Muscle layer of duodenum (tissue), 2 donors: Measurements from ENCODE around the gene DKK3.

ENCODE experiments used
- H3K27ac ChIP-seq: one replicate; pipeline ENCODE4 v1.7.0; 2013; ENCODE audit warnings: mild to moderate bottlenecking, low read length
- H3K27me3 ChIP-seq: one replicate; pipeline ENCODE4 v1.7.0; 2013; ENCODE audit warnings: low read depth, mild to moderate bottlenecking, control low read depth, low read length
- H3K36me3 ChIP-seq, 2 donors: one replicate each; pipeline ENCODE4 v1.7.0; 2013; ENCODE audit warnings: low read length in 2 of 2, control low read depth in 1 of 2, mild to moderate bottlenecking in 1 of 2; ENCODE audit not compliant: insufficient read depth in 2 of 2, control insufficient read depth in 1 of 2
- H3K4me1 ChIP-seq, 2 donors: one replicate each; pipeline ENCODE4 v1.7.0; 2013; ENCODE audit warnings: low read length in 2 of 2, mild to moderate bottlenecking in 2 of 2, control low read depth in 1 of 2, moderate library complexity in 1 of 2; ENCODE audit not compliant: insufficient read depth in 2 of 2, control insufficient read depth in 1 of 2
- H3K4me3 ChIP-seq, 2 donors: one replicate each; pipeline ENCODE4 v1.7.0; 2013; ENCODE audit warnings: low read length in 2 of 2, low read depth in 1 of 2, mild to moderate bottlenecking in 1 of 2
- H3K9me3 ChIP-seq, 2 donors: one replicate each; pipeline ENCODE4 v1.7.0; 2013; ENCODE audit warnings: low read length in 2 of 2, control low read depth in 1 of 2, mild to moderate bottlenecking in 1 of 2; ENCODE audit not compliant: control insufficient read depth in 1 of 2
- donor health status: healthy.

The DKK3 gene

GRCh38 chr11:11961399-11962028 lies 46.9 kb downstream of the DKK3 start:
- no peak overlapping the region for H3K4me3 ChIP-seq
- peaks cover 11 to 14% of the 10 kb centered on the region in 2 donors for H3K36me3 ChIP-seq
- no peaks in the 10 kb centered on the region for H3K27me3 ChIP-seq
- H3K9me3 ChIP-seq = no peaks in the 10 kb centered on the region
- H3K27ac ChIP-seq = no peak overlapping the region
- H3K4me1 ChIP-seq = no peaks in the 10 kb centered on the region

- no peak overlapping the region for H3K4me3 ChIP-seq
- peaks cover 19% of the 10 kb centered on the region in 2 donors for H3K36me3 ChIP-seq
- H3K27ac ChIP-seq = no peak overlapping the region
- no peaks in the 10 kb centered on the region for H3K4me1 ChIP-seq
- H3K9me3 ChIP-seq = no peaks in the 10 kb centered on the region
- H3K27me3 ChIP-seq = no peaks in the 10 kb centered on the region
Observed at GRCh38 chr11:11960687-11961086, 47.7 kb downstream of the DKK3 start.

- no peak overlapping the region for H3K4me3 ChIP-seq
- H3K9me3 ChIP-seq = no peaks in the 10 kb centered on the region
- H3K36me3 ChIP-seq = peaks cover 28 to 29% of the 10 kb centered on the region in 2 donors
- no peak overlapping the region for H3K27ac ChIP-seq
- no peaks in the 10 kb centered on the region for H3K27me3 ChIP-seq
- no peaks in the 10 kb centered on the region for H3K4me1 ChIP-seq
Observed at GRCh38 chr11:11959601-11960000, 48.8 kb downstream of the DKK3 start.

- Histone ChIP-seq H3K4me3 (no peak overlapping the region), H3K27me3 (no peaks in the 10 kb centered on the region), H3K27ac (no peak overlapping the region), H3K4me1 (no peaks in the 10 kb centered on the region), H3K36me3 (peaks cover 28 to 32% of the 10 kb centered on the region in 2 donors), H3K9me3 (no peaks in the 10 kb centered on the region)
Observed at GRCh38 chr11:11958403-11959231, 49.8 kb downstream of the DKK3 start.

- no peaks in the 10 kb centered on the region for H3K4me1 ChIP-seq
- no peak overlapping the region for H3K4me3 ChIP-seq
- no peaks in the 10 kb centered on the region for H3K27me3 ChIP-seq
- H3K9me3 ChIP-seq = no peaks in the 10 kb centered on the region
- H3K36me3 ChIP-seq = peaks cover 40 to 51% of the 10 kb centered on the region in 2 donors
- H3K27ac ChIP-seq = no peak overlapping the region
Observed at GRCh38 chr11:11956006-11956405, 52.4 kb downstream of the DKK3 start.

GRCh38 chr11:11952036-11952435 lies 56.4 kb downstream of the DKK3 start:
- H3K27ac ChIP-seq = no peak overlapping the region
- H3K36me3 ChIP-seq = peaks cover 42 to 64% of the 10 kb centered on the region in 2 donors
- no peaks in the 10 kb centered on the region for H3K4me1 ChIP-seq
- H3K4me3 ChIP-seq = no peak overlapping the region
- no peaks in the 10 kb centered on the region for H3K27me3 ChIP-seq
- no peaks in the 10 kb centered on the region for H3K9me3 ChIP-seq

GRCh38 chr11:11949482-11949881 lies 58.9 kb downstream of the DKK3 start:
- no peak overlapping the region for H3K4me3 ChIP-seq
- H3K9me3 ChIP-seq = no peaks in the 10 kb centered on the region
- H3K27ac ChIP-seq = no peak overlapping the region
- H3K36me3 ChIP-seq = peaks cover 18 to 54% of the 10 kb centered on the region in 2 donors
- no peaks in the 10 kb centered on the region for H3K4me1 ChIP-seq
- H3K27me3 ChIP-seq = no peaks in the 10 kb centered on the region

- Histone ChIP-seq H3K27ac (no peak overlapping the region), H3K4me3 (no peak overlapping the region), H3K9me3 (no peaks in the 10 kb centered on the region), H3K27me3 (no peaks in the 10 kb centered on the region), H3K36me3 (peaks cover 23 to 55% of the 10 kb centered on the region in 2 donors), H3K4me1 (no peaks in the 10 kb centered on the region)
Observed at GRCh38 chr11:11948242-11948947, 60.0 kb downstream of the DKK3 start.

- Histone ChIP-seq H3K27ac (no peak overlapping the region), H3K9me3 (no peaks in the 10 kb centered on the region), H3K27me3 (no peaks in the 10 kb centered on the region), H3K36me3 (peaks cover 22 to 57% of the 10 kb centered on the region in 2 donors), H3K4me3 (no peak overlapping the region), H3K4me1 (no peaks in the 10 kb centered on the region)
Observed at GRCh38 chr11:11947825-11948224, 60.6 kb downstream of the DKK3 start.

- H3K4me3 ChIP-seq = no peak overlapping the region
- no peaks in the 10 kb centered on the region for H3K27me3 ChIP-seq
- no peaks in the 10 kb centered on the region for H3K9me3 ChIP-seq
- H3K27ac ChIP-seq = no peak overlapping the region
- no peaks in the 10 kb centered on the region for H3K4me1 ChIP-seq
- H3K36me3 ChIP-seq = peaks cover 26 to 58% of the 10 kb centered on the region in 2 donors
Observed at GRCh38 chr11:11946878-11947277, 61.5 kb downstream of the DKK3 start.

GRCh38 chr11:11946180-11946579 lies 62.2 kb downstream of the DKK3 start:
- Histone ChIP-seq H3K9me3 (no peaks in the 10 kb centered on the region), H3K36me3 (peaks cover 25 to 54% of the 10 kb centered on the region in 2 donors), H3K4me3 (no peak overlapping the region), H3K4me1 (no peaks in the 10 kb centered on the region), H3K27ac (no peak overlapping the region), H3K27me3 (no peaks in the 10 kb centered on the region)
